HG02642 (cell line): ENCODE measurements around the gene ANKRD37.

Experiments used
- ATAC-seq: cut with Tn5 transposase; IDR thresholded peaks from one replicate; pipeline ENCODE4 v1.9.1; 2021; ENCODE audit warnings: mild to moderate bottlenecking; ENCODE audit not compliant: unreplicated experiment, poor library complexity

The ANKRD37 gene

GRCh38 chr4:185411849-185412248 is 15.2 kb downstream of the ANKRD37 start:
- ATAC-seq = no peak

GRCh38 chr4:185412412-185412811 is 15.8 kb downstream of the ANKRD37 start:
- ATAC-seq = no peak

GRCh38 chr4:185416955-185417354 is 20.3 kb downstream of the ANKRD37 start:
- ATAC-seq = no peak

GRCh38 chr4:185421366-185422124 is 24.9 kb downstream of the ANKRD37 start:
- ATAC-seq = no peak

- peak; percentile 1 for ATAC-seq
Measured at GRCh38 chr4:185424905-185425646, 28.4 kb downstream of the ANKRD37 start.

GRCh38 chr4:185425647-185426352 is 29.2 kb downstream of the ANKRD37 start, which contains the start of gene UFSP2:
UFSP2 (minus strand) TSS chr4:185425964; CDS start chr4:185425868, 96 bp downstream.
- ATAC-seq = peak; percentile 94

GRCh38 chr4:185426960-185427688 is 30.5 kb downstream of the ANKRD37 start:
- ATAC-seq = no peak

GRCh38 chr4:185429660-185430059 is 33.0 kb downstream of the ANKRD37 start:
- ATAC-seq = no peak

- no peak for ATAC-seq
Measured at GRCh38 chr4:185435466-185435865, 38.8 kb downstream of the ANKRD37 start.

GRCh38 chr4:185437809-185438208 is 41.2 kb downstream of the ANKRD37 start:
- no peak for ATAC-seq

GRCh38 chr4:185441479-185441878 is 44.8 kb downstream of the ANKRD37 start:
- ATAC-seq = no peak

GRCh38 chr4:185445209-185445608 is 48.6 kb downstream of the ANKRD37 start:
- ATAC-seq = no peak
